GM21360 (cell line): ENCODE data around the gene KIRREL3.
A peak's percentile ranks its signal among the peaks of the same experiment; 100 is the strongest.

Experiments used
- ATAC-seq: cut with Tn5 transposase; IDR thresholded peaks from one replicate; pipeline ENCODE4 v1.9.1; 2021; ENCODE audit warnings: mild to moderate bottlenecking, moderate library complexity; ENCODE audit not compliant: unreplicated experiment

Gene KIRREL3

DNA sequence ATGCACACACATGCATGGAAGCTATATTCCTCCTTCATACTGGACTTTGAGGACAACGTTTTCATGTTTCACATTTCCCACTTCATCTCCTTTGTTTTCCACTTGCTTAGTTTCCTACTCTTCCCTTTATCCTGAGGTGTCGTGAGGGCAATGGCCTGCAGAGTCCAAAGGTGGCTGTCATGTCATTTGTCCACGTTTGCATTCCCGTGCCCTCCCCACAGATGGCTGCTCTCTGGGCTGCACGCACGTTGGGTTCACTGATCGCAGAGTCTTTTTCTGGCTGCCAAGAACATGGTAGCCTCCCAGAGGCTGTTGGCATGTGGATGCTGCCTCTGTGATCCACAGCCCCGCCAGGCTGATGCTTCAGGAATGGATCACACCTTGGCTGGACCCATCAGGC, 389.1 kb downstream of the KIRREL3 start:
- ATAC-seq = no peak

DNA sequence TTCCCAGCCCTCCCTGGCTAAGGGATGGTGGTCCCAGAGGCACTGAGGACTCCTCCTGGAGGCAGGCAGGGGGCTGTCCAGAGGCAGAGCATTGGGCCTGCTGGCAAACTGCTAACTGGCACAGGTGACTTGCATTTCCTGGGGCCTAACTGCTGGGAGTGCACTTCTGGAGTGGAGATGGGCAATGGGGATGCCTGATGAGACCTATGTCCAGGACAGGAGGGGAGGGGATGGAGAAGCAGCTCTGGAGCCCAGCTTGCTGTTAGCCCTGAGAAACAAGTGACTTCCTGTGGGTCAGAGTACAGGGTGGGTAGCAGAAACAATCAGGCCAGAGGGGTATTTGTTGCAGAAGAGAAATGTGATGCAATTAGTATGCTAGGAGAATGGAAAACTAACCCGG, 391.9 kb downstream of the KIRREL3 start:
- ATAC-seq = no peak

DNA sequence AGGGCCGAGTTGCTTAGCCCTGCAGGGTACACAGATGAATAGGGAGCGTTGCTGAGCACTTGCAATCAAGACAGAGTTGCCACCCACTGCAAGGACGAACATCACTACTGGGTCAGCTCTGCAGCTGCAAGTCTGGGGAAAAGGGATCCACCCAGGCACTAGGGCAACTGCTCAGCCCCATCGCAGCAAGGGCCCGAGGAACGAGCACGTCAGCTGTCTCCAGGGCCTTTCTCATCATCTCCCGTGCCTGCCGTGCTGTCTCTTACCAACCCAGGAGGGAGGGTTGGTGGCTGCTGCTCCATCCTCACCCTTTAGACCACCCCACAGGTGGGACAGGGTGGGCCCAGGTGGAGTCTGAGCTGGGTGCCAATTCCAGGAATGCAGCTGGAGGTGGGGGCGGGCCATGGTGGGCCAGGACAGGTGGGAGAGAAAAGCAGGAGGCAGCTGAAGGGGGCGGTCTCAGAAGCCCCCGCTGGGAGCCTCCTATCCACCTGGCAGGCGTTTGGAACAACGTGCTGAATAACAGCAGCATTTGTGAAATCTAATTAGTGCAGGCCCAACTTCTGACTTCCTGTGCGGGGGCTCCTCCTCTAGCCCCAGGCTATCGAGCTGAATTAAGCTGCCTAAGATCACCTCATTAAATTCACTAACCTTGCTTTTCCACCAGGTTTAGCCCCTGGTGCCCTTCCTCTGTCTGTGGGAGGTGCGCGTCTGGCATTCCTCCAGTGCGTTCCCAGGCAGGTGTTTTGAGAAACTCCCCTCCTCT, 392.6 kb downstream of the KIRREL3 start:
- no peak for ATAC-seq

DNA sequence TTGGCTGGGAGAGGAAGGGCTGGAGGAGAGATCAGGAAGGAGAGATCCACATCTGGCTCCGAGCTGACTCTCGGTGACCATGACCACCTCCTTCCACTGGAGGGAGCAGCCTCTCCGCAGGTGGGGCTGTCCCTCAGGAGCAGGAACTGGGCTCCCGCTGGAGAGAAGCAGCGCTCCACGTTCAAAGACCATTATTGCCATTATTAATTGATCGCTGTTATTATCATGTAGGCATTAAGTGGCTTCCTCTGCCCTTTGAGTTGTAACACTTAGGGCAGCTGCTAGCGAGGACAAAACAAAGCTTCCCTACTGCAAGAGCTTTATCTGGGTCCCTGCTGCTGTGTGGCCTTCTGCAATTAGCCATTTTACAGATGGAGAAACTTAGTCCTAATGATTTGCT, 393.2 kb downstream of the KIRREL3 start:
- ATAC-seq = peak; percentile 67

DNA sequence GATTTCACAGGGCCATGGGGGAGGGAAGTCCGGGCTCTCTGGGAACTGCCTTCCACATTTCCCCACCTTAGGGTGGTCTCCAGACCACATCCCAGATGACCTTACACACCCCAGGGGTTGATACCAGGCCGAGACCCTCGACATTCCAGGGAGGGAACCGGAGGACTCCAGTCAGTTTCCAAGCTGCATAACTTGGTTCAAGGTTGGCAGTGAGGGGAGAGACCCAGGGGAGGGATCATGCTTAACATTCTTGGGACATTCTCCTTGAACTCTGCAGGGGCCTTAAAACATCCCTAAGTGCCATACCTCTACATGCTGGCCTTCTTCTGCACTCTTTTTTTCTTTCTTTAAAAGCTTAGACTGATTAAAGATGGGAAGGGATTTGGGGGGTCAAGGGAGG, 394.1 kb downstream of the KIRREL3 start:
- ATAC-seq = no peak

DNA sequence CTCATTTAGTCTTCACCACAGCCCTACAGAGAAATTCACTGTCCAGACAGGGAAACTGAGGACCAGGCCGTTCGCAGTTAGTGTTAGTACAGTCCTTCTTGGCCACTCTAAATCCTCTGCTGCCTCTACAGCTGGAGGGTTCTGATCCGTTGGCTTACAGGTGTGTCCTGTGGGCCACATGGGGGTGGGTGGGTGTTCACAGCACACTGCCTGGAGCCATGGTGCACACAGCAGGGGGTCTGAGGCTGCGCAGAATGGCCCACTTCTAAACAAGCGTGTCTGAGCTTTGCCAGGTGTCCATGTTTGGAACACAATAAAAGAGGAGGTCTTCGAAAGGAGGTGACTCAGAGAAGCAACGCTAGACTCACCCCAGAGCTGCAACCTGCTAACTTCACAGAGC, 396.1 kb downstream of the KIRREL3 start:
- ATAC-seq = no peak

DNA sequence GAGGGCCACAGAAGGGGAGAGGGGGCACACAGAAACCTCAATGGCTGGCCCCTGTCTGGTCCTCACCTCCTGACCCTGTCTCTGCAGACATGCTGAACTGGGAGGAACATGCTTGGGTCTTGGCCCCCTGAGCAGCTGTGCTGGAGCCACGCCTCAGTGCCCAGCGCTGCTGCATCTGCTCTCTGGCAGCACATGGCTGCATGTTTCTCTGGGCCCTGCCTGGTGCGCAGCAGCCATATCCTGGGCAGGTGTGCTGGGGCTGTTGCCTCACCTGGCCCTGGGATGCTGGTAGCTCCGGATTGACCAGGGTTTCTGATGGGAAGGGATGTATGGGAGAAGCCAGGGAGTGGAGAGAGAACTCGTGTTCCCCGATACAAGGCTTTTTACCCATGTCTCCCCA, 397.1 kb downstream of the KIRREL3 start:
- ATAC-seq = no peak

DNA sequence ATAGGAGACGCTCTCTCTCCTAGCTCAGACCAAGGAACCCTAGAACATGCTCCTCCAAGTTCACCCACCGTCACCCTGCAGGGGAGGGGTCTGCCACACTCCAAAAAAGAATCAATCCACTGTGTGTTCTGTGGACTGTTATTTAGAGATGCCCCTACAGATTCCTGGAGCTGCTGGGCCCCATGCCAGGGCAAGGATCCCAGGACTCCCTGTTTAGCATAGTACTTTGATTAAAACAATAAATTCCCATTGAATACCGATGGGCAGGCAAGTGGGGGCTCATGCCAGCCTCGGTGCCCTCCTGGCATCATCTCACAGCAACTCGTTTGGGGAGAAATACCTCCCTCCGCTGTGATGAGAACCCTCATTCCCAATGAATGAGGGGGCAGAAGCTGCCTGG, 397.6 kb downstream of the KIRREL3 start:
- ATAC-seq = no peak

DNA sequence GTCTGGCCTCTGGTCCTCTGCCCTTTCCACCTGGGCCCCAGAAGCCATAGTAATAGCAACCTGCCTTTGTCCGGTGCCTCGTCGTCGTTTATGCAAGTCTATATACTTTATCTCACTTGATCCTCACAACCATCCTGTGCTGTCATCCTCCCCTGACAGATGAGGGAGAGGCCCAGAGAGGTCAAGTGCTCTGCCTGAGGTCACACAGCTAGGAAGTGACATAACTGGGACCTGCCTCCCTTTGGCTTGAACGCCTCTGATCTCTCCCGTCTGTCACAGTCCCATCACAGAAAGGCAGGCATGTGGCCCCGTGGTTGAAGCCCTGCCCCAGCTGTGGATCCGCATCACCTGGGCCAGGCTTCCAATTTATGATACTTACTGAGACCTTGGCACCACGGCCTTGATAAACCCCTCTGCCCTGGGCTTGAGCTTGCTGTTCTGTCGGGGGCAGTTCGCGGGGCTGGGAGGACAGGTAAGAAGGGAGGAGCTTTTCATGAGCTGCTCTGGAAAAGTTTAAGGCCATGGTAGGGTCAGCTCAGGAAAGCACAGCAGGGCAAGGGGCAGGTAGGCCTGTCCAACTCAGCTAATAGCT, 398.1 kb downstream of the KIRREL3 start:
- ATAC-seq = no peak

DNA sequence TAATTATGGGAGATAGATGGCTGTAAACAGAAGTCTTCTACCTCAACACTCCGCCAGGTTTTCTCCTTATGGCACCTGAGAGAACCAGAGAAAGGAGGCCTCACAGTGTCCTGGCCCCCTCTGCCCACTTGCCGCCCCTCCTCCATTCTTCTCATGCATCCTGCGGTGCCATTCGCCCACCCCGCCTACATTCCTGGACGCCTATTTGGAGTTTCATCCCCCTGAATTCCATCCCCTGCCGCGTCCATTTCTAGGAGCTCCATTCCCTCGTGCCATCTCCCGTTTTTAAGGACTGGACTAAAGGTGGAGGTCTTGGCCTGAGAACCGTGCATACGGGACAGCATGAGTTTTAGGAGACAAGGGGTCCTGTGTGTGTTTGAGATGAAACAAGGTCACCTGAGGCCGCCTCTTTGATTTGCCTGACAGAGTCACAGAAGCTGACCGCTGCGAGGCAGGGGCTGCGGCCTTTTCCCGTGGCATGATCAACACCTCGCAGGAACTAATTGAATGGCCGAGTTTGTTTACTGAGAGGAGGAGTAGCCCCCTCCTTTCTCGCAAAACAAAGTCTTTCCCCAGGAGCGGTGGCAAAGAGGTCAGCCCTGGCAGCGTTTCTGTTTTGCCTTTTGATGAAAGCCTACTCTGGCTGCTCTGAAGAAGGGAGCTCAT, 398.9 kb downstream of the KIRREL3 start:
- ATAC-seq = no peak

DNA sequence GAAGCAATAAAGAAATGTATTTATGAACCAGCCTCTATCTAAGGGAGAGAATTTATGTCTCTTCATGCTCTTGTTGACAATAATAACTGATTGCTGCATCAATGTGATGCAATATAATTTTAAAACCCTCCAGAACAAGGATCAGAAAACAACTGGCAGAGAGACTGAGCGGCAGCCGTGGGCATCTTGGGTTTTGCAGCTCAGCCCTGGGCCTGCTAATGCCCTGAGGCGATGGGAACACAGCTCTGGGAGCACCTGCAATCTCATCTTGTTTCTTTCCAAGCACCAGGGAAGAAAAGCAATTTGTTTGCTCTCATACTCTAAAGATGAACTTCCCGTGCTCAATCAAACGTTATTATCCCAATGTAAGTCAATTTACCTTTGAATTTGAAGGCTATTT, 399.4 kb downstream of the KIRREL3 start:
- ATAC-seq = no peak

DNA sequence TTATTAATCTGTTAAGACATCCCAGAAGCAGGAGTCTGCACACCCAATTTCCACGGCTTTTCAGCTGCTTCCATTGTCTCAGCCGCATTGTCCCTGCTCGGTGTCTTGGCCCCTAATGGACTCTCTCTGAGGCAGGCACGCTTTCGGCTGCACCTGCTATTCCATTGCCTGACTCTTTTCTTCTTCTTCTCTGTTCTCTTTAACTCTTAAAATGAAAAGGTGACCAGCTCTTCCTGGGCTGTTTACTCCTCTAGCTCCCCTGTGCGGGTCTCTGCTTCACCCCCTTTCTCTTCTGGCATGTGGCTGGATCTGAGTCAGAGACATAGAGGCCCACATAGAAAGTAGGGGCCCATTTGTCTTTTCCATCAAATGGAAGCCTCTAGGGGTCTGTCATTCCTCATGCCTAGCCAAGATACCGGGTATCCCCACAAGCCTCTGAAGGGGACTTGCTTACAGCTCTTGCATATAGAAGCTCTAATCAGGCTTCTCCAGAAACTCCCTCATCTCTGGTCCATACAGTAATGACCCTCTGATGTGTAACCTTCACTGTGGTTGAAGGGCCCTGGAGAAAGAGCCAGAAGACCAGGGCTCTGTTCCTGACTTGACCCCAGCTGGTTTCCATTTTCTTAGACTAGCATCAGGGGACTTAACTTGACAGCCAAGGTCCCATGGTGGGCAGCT, 401.2 kb downstream of the KIRREL3 start:
- ATAC-seq = no peak

DNA sequence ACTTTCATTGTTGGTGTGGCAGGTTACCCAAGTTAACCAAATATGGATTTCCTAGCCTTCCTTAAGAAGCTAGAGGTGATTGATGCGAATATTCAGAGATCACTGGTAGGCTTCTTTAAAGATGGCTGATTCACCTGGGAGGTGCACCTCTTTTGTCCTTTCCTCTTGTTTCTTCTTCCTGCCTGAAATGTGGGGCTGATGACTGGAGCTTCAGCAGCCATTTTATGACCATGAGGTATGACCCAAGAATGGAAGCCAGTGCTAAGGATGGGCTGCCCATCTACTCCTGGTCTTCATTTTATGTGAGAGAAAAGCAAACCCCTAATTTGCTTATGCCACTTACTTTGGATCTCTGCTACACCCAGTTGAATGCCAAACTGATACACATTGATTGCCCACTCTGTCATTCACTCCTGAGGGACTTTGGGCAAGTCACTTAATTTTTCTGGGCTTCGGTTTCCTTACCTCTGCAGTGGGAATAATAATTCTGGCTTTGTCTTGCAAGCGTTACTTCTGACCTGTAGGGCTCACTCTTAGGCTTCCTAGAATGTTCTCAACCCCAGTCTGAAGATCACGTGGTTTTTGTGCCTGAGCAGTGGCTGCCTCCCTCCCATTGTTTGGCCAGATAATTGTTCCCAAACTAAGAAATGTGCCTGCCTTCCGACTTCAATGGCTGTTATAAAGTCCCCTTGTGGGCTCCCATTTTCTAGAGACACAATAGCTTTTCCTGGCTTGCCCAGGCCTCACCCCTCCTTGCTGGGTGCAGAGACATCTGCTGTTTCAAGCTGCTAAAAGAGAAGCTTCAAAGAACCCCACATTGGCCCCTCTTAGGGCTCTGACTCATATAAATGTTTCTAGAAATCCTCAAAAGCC, 402.0 kb downstream of the KIRREL3 start:
- no peak for ATAC-seq

DNA sequence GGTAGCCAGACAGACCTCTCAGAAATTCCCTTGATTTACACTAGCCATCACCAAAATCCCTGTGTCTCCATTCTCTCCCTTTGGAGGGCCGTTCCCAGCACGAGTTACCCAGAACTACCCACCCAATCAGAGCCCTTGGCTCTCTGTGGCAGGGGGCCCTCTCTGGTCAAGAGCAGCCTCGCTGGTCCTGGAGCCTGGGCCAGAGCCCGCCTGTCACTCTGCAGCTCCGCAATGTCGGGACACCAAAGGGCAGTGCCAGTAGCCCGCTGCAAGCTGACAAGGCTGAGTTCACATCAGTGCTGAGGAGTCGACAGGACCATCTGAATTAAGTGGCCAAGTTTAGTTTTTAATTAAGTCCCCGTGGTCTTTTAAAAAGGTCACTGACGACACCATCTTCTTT, 403.5 kb downstream of the KIRREL3 start:
- ATAC-seq = no peak

DNA sequence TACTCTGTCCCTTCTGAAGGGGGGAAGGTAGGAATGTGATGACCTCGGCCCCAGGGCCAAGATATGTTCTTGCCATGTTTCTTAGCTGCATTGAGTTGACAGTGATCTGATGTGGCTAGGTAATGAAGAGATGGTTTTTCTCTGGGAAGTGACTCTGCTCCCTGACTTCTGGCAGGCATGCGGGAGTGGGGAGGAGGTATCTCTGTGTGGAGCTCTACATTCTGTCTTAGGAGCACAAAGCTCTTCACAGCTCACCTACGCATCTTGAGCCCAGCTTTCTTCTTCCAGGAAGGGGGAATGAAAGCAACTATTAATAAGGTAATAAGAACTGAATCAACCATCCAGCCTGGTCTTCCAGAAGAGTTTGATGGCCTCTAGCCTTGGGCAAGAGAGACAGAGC, 404.1 kb downstream of the KIRREL3 start:
- ATAC-seq = no peak

DNA sequence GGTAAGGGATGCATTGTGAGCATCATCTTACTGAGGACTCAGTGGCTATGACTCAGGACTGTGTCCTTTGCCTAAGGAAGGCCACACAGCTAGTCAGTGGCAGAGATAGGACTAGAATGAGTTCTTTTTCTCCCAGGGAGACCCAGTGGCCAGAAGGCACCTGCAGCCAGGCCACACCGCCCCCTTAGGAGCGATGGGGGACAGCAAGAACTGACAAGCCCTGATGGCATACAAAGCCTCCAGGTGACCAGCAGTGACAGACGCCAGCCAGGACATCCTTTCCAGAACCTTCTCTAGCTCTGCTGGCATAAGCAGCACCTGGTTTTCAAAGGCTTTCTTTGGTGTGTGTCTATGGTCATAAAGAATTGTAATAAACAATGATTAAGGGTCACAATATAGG, 405.0 kb downstream of the KIRREL3 start:
- no peak for ATAC-seq

DNA sequence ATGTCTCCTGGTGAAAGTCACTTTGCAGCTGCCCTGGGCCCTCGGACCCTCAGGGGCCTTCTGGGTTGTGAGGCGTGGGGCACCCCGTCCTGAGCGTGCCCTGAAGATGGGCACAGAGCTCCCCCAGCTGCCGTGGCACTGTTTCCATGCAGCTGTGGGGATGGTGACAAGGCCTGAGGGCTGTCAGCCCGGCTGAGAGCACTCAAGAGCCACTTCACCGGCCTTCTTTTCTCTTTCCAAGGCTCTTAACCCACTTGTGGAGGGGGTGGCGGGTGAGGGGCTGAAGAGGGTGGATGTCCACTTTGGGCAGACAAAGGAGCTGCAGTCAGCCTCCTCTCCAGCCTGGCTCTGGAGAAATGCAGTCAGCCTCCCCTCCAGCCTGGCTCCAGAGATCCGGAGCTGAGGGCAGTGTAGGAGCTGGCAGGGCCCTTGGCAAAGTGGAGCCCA, 405.6 kb downstream of the KIRREL3 start:
- ATAC-seq = no peak

DNA sequence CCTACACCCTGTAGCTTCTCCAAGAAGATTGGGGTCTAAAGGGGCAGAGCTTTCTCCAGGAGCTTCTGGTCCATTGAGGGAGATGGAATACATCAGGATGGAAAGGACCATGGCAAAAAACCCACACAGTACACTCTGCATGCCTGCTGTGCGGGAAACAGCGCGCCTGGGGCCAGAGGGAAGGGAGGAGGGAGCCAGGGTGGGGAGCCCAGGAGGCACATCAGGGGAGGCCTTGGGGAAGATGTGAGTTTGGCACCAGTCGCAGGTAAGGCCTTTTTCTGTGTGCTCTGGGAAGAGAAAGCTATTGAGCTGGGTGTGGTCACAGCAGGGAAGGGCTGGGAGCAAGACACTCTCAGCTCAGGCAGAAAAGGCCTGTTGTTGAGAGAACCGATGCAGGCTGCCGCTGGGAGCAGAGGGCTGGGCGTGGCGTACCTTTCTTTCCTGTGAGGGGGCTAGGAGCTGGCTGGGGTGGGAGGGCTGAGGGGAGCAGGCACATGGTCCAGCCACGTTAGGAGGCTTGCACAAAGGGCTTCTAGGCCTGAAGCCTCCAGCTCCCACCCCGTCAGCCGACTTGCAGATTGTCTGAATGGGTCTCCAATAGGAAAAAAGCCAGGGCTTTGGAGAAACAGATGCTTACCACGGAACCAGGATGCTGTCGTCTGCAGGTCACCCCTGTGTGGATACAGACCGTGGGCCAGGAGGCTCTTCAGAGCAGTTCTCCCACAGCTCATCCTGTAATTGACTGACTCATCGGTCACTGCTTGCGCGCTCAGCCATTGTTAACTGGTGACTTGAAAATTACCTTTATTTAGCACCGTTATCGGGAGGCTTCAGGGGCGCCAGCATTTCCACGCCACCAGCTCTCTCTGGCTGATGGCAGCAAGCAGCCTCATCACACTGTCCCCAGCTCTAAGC, 407.8 kb downstream of the KIRREL3 start:
- no peak for ATAC-seq

DNA sequence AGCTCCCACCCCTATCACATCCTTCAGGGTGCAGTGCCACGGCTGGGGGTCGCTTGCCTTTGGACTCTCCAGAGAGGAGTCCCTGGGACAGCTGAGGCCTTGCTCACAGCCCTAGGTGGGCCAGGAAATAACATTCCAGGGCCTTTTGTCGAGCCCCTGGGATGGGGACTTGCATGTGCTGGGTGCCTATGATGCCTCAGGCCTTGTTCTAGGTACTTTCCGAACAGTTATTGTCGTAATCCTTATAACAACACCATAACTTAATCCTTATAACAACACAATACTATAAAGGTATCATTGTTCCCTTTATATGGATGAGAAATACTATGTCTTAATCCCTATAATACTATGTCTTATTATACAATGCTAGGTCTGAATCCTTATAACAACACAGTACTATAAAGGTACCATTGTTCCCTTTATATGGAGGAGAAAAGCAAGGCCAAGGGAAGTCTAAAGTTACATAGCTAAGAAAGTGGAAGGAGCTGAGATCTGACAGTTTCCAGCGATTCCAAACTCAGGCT, 408.5 kb downstream of the KIRREL3 start:
- ATAC-seq = no peak

DNA sequence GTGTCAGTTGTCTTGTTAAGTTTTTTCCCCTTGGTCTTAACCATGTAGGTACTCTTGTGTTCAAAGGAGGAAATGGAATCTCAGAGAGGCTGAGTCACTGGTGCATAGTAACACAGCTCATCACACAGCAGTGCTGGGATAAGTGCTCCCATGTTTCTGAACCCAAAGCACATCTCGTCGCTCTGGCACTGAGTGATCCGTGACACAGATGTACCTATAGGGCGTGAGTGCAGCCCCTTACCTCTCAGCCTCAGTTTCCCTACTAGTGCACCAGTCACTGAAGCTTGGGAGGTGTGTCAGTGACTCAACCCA, 411.1 kb downstream of the KIRREL3 start:
- ATAC-seq = no peak
